NK-92 (cell line): ENCODE measurements around the gene HPS3.
"Not testable (repeated sequence)": the region's sequence is repeated elsewhere in the genome, so short reads cannot be mapped to it uniquely, and the experiment has no call there.

ENCODE experiments used
- DNase-seq: peaks from one replicate; lab custom pipeline; 2025; ENCODE audit not compliant: unreplicated experiment; lab: John Stamatoyannopoulos, UW

The HPS3 gene, protein sequence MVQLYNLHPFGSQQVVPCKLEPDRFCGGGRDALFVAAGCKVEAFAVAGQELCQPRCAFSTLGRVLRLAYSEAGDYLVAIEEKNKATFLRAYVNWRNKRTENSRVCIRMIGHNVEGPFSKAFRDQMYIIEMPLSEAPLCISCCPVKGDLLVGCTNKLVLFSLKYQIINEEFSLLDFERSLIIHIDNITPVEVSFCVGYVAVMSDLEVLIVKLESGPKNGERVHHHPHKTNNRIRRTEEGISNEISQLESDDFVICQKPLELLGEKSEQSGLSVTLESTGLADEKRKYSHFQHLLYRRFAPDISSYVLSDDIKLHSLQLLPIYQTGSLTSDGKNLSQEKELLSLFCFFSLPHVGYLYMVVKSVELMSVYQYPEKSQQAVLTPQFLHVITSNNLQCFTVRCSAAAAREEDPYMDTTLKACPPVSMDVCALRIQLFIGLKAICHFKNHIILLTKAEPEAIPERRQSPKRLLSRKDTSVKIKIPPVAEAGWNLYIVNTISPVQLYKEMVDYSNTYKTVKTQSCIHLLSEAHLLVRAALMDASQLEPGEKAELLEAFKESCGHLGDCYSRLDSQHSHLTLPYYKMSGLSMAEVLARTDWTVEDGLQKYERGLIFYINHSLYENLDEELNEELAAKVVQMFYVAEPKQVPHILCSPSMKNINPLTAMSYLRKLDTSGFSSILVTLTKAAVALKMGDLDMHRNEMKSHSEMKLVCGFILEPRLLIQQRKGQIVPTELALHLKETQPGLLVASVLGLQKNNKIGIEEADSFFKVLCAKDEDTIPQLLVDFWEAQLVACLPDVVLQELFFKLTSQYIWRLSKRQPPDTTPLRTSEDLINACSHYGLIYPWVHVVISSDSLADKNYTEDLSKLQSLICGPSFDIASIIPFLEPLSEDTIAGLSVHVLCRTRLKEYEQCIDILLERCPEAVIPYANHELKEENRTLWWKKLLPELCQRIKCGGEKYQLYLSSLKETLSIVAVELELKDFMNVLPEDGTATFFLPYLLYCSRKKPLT

DNA sequence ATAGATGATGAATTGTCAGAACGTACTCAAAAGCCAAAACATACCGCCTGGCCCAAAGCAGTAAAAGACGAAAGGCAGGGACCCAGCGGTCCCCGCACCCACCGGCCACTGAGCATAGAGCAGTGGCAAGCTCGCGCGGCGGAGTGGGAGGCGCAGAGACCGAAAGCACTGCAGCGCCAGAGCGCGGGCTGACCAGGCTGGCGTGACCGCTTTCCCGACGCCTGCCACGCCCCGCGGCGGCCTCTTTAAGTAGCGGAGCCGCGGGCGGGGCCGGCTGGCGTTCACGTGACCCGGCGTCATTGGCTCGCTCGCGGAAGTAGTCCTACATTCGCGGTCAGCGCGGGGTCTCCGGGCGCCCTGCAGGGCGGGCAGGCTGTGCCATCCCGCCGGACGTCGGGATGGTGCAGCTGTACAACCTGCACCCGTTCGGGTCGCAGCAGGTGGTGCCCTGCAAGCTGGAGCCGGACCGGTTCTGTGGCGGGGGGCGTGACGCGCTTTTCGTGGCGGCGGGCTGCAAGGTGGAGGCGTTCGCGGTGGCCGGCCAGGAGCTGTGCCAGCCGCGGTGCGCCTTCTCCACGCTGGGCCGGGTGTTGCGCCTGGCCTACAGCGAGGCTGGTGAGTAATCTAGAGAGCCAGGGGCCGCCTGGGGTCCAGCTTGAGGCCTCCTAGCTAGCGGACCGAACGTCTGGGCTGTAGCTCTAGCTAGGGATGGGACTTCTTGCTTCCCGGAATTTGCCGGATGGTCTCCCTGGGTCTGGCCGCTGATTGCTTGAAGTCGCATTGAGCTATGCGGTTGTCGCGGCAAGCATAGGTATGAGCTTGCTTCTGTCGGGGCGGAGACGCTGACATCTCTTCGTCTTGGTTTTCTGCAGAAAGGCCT lies at the start of gene HPS3:
Gene HPS3, plus strand, starts transcription at position 313 of the 880 bp plus-strand sequence. Its CDS starts 86 bp downstream, at position 399.
- DNase-seq, result peak; percentile 29

DNA sequence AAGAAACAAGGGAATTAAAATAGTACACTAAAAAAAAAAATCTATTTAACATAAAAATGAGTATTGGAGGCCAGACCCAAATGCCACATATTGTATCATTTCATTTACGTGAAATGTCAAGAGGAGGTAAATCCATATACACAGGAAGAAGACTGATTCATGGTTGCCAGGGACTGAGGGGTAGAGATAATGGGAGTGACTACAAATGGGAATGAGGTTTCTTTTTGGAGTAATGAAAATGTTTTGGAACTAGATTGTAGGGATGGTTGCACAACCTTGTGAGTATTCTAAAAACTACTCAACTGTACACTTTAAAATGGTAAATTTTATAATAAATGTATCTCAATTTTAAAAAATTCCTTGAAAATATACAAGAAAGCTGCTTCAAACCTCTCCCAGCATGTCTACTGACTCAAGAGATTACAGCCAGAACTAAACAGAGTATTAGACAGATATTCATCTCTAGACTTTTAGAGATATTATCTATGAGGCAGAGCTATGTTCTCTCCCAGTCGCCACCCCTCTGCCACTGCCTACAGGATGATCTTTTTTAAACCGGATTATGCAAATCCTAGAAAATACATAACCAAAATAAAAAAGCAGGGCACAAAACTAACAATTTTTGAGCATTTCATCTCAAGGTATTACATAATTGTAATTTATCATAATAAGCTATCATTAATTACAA lies 49.3 kb upstream of the HPS3 start:
- DNase-seq, result no peak

DNA sequence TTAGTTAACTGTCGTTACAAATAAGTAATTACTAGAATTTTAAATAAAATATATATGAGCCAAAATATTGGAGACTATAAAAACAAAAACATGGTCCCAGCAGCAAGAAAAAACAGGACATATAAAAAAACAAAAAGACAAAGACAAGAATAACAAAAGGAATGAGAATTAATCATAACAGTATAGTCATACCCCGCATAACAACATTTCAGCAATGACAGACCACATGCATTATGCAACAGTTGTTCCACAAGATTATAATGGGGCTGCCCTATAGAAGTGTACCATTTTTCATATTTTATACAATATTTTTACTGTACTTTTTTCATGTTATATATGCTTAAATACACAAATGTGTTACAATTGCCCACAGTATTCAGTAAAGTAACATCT lies 48.7 kb upstream of the HPS3 start:
- DNase-seq, result no peak

DNA sequence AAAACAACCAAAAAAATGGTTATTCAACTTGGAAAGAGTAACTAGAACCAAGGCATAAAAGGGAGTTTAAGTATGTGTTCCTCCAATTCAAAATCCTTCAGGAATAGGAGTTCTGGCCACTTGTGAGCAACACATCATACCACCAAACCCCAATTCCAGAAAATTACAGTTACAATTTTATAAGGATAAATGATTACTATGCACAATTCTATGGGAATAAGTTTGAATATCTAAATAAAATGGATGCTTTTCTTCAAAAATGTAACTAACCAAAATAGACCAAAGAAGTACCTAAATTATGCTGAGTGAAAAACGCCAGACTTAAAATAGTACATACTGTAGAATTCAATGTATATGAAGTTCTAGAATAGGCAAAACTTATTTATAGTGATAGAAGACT lies 47.7 kb upstream of the HPS3 start:
- DNase-seq, result no peak

DNA sequence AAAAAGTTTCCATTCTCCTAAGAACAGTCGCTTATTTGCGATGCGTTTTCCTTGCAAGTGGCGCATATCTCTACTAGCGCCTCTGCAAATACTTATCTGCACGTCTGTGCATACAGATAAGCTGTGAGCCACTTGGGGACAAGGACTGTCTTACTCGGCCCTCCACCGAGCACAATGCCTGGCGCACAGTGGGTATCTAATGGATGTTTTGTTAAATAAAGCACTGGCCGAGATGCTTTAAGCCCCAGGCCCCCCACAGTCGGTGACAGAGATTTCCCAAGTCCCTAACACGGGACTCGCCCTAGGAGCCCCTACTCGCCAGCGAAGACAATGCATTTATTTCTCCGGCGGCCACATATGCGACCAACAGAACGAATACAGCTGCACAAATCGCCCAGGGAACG lies 43.6 kb upstream of the HPS3 start:
- no peak for DNase-seq

DNA sequence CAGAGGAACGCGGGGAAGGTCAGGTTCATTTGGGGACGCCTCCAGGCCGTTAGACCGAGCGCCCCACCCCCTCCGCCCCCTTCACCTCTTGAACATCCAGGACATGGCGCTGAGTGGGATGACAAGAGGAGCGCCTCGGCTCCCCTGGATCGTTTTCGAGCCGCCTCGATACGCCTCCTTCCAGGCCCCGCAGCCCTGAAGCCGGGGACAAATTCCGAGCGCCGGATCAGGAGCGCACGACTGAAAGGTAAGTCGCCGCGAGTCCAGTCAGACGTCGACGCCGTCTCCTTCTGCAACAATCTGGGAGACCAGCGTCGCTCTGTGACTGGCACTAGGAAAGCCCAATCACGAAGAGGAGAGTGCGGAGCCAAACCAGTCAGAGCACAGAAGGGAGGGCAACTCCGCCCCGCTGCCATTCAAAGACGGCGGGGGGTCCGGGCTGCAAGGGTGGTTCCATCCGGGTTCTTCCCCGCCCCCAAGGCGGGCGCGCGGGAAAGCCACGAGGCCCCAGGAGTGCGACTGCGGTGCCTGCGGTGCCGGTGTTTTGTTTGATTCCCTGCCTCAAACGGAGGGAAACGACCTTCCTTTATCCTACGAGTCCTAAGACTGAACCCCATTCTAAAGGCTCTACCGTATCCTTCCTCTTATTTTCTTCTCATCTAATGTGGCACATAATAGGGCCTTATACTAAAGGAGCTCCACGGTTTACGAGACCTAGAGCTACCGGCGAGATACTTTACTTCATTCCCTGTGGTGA lies 43.0 kb upstream of the HPS3 start, which contains the start of gene HLTF:
Gene HLTF, minus strand, starts transcription at position 302 of the 757 bp plus-strand sequence. Its CDS starts 197 bp downstream, at position 105.
- DNase-seq, result peak; percentile 51

DNA sequence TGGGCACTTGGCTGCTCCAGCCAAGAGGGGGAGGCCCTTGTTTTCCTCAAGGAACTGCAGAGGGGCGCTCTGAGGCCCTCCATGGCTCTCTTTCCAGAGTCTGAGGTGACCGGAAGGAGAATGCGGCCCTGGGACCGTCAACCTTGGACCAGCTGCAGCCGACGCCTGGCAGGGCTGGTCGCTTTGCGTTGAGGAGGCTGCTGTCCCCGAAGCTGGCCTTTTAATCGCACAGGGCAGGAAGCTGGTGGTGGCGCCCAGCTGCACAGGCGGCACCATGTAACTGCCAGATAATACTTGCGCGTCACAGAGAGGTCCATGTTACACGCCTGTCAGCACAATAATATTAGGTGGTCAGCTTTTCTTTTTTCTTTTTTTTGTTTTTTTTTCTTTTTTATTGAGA lies 42.2 kb upstream of the HPS3 start:
- no peak for DNase-seq

DNA sequence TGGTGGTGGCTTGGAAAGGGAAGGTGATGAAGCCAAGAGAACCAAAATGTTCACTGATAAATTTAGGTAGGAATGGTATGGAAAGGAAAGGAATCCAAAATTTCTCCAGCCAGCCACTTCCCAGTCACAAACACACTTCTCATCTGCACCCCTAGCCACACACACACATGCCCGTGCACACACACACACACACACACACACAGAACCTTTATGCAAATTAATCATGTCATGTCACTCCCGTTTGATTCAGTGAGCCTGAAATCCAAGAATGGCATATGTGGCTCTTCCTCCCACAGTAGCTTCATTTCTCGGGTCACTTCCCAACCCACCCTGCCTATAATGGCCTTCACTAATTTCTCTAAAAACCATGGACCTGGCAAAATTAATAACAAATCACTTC lies 40.0 kb upstream of the HPS3 start:
- DNase-seq, result no peak

DNA sequence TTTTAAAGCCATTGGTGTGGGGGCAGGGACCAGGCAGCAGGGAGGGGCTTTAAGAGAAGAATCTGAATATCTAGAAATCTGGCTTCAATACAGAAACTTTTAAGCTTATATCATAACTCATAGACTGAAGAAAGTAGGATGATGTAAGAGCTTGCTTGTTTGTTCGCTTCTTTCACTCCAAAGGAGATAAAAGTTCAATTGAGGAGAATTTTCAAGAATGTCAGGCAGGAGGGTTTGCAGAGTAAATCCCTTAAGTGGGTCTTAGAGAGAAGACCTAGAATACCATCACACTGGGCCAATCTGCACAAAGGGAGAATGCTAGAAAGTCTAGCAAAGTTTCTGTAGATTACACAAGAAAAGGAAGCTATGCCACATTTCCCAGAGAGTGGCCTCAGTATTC lies 39.0 kb upstream of the HPS3 start:
- DNase-seq, result no peak

DNA sequence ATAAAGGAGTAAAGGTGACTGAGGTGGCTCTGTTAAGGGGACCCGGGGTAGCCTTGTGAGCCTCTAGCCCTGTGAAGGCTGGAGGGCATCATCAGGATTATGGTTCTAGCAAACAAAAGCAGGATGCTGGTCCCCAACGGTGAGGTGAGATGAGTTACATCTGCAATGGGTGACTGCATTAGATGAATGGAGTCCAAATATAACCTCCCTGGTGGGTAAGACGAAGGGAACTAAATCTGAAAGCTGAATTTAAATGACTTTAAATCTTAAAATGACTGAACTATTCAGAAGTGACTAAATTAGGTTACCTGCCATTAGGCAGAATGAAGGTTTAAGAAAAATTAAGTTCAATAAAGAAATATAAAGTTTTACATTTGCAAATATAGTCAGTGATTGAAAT lies 38.5 kb upstream of the HPS3 start:
- no peak for DNase-seq

DNA sequence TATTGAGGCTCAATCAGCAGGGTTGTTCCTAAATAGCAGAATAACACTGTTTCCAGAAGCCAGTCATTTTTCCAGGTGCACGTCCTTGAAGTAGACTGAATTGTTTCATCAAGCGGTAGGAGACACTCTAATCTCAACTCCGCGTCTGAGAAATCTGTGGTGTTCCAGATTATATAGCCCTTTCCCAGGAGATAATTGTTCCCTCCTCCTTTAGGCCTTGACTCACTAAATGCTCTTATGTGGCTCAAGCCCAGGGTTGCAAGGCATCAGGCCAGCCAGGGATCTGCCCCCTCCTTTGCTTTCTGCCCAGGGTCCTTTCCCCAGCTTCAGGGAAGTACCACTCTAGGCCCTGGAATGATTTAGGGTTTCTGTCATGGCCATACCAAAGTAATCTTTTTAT lies 37.5 kb upstream of the HPS3 start:
- DNase-seq, result no peak

DNA sequence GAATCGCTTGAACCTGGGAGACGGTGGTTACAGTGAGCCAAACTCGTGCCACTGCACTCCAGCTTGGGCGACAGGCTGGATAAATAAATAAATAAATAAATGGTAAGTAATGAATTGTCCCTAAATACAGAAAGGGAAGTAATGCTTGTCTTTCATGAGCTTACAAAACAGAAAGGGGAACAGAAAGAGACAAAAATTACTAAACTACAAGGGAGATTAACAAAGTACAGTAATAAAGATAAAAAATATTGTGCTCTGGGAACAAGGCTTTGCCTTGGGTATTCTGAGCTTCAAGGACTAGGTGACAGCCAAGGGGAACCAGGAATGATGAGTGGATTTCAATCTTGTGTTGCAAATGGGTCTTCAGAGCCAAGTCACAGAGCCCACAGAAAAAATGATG lies 34.0 kb upstream of the HPS3 start:
- no peak for DNase-seq

DNA sequence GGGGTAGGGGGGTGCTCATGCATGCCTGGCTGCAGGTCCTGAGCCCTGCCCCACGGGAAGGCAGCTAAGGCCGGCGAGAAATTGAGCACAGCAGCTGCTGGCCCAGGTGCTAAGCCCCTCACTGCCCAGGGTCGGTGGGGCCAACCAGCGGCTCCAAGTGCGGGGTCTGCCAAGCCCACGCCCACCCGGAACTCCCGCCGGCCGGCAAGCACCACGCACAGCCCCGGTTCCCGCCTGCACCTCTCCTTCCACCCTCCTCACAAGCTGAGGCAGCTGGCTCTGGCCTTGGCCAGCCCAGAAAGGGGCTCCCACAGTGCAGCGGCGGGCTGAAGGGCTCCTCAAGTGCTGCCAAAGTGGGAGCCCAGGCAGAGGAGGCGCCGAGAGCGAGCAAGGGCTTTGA lies 31.5 kb upstream of the HPS3 start:
- DNase-seq, result not testable (repeated sequence)

DNA sequence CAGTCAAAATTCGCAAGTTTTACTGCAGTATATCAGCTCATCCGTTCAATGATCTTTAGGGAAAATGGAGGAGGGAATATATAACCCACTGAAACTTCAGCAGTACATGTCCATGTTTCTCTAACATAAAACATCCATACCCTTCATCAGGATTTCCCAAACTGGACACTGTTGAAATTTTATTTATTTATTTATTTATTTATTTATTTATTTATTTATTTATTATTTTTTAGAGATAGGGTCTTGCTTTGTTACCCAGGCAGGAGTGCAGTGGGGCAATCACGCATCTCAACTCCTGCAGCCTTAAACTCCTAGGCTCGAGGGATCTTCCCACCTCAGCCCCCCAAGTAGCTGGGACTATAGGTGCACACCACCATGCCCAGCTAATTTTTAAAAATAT lies 28.3 kb upstream of the HPS3 start:
- no peak for DNase-seq

DNA sequence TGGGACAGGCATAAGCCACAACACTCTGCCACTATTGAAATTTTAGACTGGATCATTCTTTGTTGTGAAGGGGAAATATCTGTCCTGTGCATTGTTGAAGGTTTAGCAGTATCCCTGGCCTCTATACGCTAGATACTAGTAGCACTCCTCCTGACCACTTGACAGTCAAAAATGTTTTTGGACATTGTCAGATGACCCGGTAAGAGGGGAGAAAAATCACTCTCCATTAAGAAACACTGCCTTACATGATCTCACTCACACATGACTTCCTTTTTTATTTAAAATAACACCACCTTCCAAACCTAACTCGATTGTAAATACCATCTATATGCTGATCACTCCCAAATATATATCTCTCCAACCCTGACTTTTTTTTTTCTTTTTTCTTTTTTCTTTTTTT lies 27.8 kb upstream of the HPS3 start:
- DNase-seq, result no peak

DNA sequence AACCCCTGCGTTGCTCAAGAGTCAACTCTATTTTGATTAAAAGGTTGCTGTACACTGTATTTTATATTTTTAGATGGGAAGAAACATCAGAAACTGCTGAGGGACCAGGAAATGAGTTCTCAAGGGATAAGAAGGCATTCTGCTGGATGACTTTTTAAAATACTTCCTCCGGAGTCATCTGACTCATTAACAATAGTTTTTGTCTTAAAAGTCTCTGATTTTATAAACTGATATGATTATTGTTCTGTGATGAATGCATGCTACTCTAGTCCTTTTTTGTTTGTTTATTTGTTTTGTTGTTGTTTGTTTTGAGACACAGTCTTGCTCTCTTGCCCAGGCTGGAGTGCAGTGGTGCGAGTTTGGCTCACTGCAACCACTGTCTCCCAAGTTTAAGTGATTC lies 25.0 kb upstream of the HPS3 start:
- DNase-seq, result no peak

DNA sequence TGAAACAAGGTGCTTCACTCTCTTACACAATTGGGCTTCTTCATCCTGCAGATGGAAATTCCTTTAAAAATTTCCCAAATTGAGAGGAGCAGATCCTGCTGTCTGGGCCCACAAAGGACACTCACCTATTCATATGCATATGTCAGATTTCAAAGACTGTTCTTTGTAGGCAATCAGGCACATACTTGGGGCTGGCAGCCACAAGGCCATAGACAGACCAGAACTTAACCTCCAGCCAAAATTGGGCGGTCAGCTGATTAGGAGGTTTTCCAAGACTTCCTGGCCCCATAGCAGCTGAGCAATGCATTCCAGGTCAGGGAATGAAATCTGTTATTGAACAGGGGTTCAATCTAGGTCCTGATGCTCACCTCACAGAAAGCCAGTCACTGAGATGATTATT lies 15.0 kb upstream of the HPS3 start:
- DNase-seq, result no peak

DNA sequence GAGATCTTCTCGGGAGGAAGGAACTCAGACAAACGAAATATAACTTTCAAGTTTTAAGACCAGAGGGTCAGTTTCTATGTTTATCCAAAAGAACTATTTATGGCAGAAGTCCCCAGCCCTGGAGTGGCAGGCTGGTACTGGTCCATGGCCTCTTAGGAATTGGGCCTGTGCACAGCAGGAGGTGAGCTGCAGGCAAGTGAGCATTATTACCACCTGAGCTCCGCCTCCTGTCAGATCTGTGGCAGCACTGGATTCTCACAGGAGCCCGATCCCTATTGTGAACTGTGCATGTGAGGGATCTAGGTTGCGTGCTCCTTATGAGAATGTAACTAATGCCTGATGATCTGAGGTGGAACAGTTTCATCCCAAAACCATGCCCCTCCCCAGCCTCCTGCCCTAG lies 14.3 kb upstream of the HPS3 start:
- no peak for DNase-seq

DNA sequence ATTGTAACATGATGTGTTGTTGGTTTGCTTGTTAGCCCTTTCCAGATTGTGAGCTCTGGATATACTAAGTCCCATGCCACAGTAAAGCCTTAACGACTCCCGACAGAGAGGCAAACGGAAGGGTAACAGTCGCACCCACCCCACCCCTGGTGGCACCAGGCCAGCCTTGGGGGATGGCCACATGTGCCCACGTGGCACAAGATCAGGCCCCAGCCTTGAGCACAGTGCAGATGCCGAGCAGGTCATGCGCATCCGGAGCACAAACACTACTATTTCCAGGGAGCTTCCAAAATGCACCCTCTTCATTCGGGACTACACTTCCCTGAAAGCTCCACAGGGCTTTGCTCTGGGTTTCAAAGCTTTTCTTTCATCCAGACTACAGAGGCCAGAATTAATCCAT lies 10.7 kb upstream of the HPS3 start:
- no peak for DNase-seq

DNA sequence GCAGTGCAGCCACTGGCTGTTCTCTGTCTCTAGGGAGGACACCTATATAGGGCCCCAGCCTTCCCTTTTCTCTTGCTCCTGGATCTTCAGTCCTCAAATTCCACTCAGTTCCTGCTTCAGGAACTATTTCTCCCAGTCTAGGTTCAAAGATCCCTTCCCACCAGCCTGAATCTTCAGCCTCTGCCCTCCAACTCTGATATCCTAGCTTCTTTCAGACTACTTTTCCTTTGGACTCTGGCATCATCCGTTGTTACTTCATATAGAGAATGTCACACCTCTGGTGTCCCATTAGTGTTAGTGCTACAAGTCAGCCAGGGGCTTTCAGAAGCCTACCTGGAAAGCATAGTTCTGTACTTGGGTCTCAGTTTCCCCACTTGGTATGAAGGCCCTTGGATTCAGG lies 10.0 kb upstream of the HPS3 start:
- DNase-seq, result no peak
